Measurements from ENCODE around the gene FAM229A.
A peak's percentile ranks its signal among the peaks of the same experiment; 100 is the strongest.

Gene FAM229A

GRCh38 chr1:32353886-32354570, 8.3 kb downstream of the FAM229A start:
- Histone ChIP-seq H3K4me1 (ENCODE audit: insufficient read depth, low read length) (peaks cover 3% of the 10 kb centered on the region; the same call in 1 of the 2 replicates), H3K4me3 (ENCODE audit: low read length) (no peak overlapping the region), H3K27me3 (ENCODE audit: insufficient read depth, low read length) (peaks cover 32% of the 10 kb centered on the region), H3K9ac (ENCODE audit: low read depth, low read length) (no peak overlapping the region), H3K9me3 (ENCODE audit: insufficient read depth, low read depth, low read length) (peaks cover 8% of the 10 kb centered on the region), H3K27ac (ENCODE audit: low read length) (no peak overlapping the region), H3K36me3 (ENCODE audit: insufficient read depth, low read depth, low read length) (no peaks in the 10 kb centered on the region)

- no peak overlapping the region for H3K27ac ChIP-seq (ENCODE audit: low read length)
These were observed 8.9 kb downstream of the FAM229A start for GRCh38 chr1:32353431-32353830.

DNA sequence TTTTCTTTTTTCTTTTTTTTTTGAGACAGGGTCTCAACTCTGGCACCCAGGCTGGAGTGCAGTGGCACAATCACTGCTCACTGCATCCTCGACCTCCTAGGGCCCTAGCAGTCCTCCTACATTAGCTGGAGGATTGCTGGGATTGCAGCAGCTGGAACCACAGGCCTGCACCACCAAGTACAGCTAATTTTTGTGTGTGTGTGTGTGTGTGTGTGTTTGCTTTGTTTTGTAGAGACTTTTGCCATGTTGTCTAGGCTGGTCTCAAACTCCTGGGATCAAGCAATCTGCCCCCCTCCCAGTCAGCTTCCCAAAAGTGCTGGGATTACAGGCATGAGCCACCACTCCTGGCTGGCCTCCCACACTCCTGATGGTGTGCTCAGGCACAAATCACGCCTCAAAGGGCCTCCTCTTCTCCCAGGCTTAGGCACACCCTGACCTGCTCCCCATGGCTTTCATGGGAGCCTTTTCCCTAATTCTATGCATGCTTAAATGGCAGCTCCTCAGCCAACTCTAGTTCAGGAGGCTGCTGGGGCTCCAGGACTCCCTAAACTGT, 9.4 kb downstream of the FAM229A start:
- Histone ChIP-seq H3K36me3 (ENCODE audit: insufficient read depth, low read depth, low read length) (no peaks in the 10 kb centered on the region), H3K27me3 (ENCODE audit: insufficient read depth, low read length) (peaks cover 26% of the 10 kb centered on the region), H3K4me3 (ENCODE audit: low read length) (peak overlapping the region; percentile 69; the same call in 1 of the 2 replicates), H3K27ac (ENCODE audit: low read length) (no peak overlapping the region), H3K9me3 (ENCODE audit: insufficient read depth, low read depth, low read length) (peaks cover 8% of the 10 kb centered on the region), H3K9ac (ENCODE audit: low read depth, low read length) (no peak overlapping the region), H3K4me1 (ENCODE audit: insufficient read depth, low read length) (peaks cover 3% of the 10 kb centered on the region; the same call in 1 of the 2 replicates)

More at GRCh38 chr1:32353431-32353830, 8.9 kb downstream of the FAM229A start:
- Histone ChIP-seq H3K9ac (ENCODE audit: low read depth, low read length) (no peak overlapping the region), H3K4me3 (ENCODE audit: low read length) (no peak overlapping the region), H3K9me3 (ENCODE audit: insufficient read depth, low read depth, low read length) (peaks cover 8% of the 10 kb centered on the region), H3K27me3 (ENCODE audit: insufficient read depth, low read length) (peaks cover 31% of the 10 kb centered on the region), H3K4me1 (ENCODE audit: insufficient read depth, low read length) (peaks cover 3% of the 10 kb centered on the region; the same call in 1 of the 2 replicates), H3K36me3 (ENCODE audit: insufficient read depth, low read depth, low read length) (no peaks in the 10 kb centered on the region)

DNA sequence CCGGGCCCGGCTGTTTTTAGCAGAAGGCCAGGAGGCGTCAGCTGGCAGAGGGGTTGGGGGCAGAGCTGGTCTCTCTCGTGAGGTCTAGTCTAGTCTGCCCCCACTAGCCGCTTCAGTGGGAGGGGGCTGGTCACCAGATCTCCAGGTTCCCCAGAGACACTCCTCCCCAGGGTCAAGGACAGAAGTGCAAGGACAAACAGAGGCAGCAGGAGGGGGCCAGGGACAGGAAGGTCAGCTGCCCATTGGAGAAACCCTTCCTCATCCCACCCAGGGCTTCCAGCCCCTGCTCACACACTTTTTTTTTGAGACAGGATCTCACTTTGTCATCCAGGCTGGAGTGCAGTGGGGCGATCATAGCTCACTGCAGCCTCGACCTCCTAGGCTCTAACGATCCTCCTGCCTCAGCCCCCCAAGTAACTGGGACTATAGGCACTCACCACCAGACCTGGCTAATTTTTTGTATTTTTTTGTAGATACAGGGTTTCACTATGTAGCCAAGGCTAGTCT, 10.0 kb downstream of the FAM229A start:
- H3K27me3 ChIP-seq (ENCODE audit: insufficient read depth, low read length) = peaks cover 26% of the 10 kb centered on the region
- no peaks in the 10 kb centered on the region for H3K36me3 ChIP-seq (ENCODE audit: insufficient read depth, low read depth, low read length)
- peak overlapping the region; percentile 69 for H3K4me3 ChIP-seq (ENCODE audit: low read length)
- peak overlapping the region; percentile 81; the same call in 1 of the 2 replicates for H3K9ac ChIP-seq (ENCODE audit: low read depth, low read length)
- peaks cover 8% of the 10 kb centered on the region for H3K9me3 ChIP-seq (ENCODE audit: insufficient read depth, low read depth, low read length)
- H3K27ac ChIP-seq (ENCODE audit: low read length) = no peak overlapping the region
- H3K4me1 ChIP-seq (ENCODE audit: insufficient read depth, low read length) = peaks cover 3% of the 10 kb centered on the region; the same call in 1 of the 2 replicates

DNA sequence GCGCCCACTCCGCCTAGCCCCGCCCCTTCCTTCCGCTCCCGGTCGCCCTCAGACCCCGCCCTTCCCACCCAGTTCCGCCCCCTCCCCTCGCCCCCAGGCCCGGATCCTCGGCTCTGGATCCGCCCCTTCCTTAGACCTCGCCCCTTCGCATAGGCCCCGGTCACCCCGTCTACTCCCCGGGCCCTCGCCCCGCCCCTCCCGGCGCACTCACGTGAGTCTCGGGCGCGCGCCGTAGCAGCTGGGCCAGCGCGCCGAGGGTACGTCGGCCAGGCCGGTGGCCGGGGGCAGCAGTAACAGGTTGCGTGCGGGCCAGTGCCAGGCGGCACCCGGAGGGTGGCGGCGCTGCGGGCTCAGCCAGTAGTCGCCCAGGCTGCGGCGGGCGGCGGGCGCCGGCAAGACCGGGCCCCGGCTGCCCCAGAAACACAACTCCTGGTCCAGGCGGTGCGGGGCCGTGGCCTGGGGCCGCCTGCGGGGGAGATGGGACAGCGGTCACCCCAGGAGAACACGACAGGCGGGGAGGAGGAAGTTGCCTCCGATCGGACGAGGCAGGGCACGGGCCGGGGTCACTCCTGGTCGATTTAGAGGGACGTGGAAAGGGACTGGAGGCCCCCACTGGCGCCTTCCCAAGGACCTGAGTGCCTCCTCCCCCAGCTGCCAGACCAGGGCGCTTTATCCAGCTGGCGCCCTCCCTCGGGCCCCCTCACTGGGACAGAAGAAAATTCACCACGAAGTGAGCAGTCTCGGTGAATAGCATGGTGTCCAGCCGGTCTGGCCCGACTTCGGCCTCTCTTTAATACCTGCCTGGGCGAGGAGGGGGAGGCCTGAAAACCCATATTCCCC, 10.7 kb downstream of the FAM229A start:
- Histone ChIP-seq H3K9me3 (ENCODE audit: insufficient read depth, low read depth, low read length) (peaks cover 8% of the 10 kb centered on the region), H3K4me1 (ENCODE audit: insufficient read depth, low read length) (peaks cover 3% of the 10 kb centered on the region; the same call in 1 of the 2 replicates), H3K27me3 (ENCODE audit: insufficient read depth, low read length) (peaks cover 28% of the 10 kb centered on the region), H3K4me3 (ENCODE audit: low read length) (peak overlapping the region; percentile 72), H3K27ac (ENCODE audit: low read length) (no peak overlapping the region), H3K36me3 (ENCODE audit: insufficient read depth, low read depth, low read length) (no peaks in the 10 kb centered on the region), H3K9ac (ENCODE audit: low read depth, low read length) (peak overlapping the region; percentile 81; the same call in 1 of the 2 replicates)

- peaks cover 8% of the 10 kb centered on the region for H3K9me3 ChIP-seq (ENCODE audit: insufficient read depth, low read depth, low read length)
- peak overlapping the region; percentile 63; the same call in 1 of the 2 replicates for H3K9ac ChIP-seq (ENCODE audit: low read depth, low read length)
- peak overlapping the region; percentile 72 for H3K4me3 ChIP-seq (ENCODE audit: low read length)
- no peaks in the 10 kb centered on the region for H3K36me3 ChIP-seq (ENCODE audit: insufficient read depth, low read depth, low read length)
- H3K27me3 ChIP-seq (ENCODE audit: insufficient read depth, low read length) = peaks cover 34% of the 10 kb centered on the region
- H3K4me1 ChIP-seq (ENCODE audit: insufficient read depth, low read length) = peaks cover 3% of the 10 kb centered on the region; the same call in 1 of the 2 replicates
- H3K27ac ChIP-seq (ENCODE audit: low read length) = no peak overlapping the region
These were observed 11.4 kb downstream of the FAM229A start for GRCh38 chr1:32350785-32351398.

DNA sequence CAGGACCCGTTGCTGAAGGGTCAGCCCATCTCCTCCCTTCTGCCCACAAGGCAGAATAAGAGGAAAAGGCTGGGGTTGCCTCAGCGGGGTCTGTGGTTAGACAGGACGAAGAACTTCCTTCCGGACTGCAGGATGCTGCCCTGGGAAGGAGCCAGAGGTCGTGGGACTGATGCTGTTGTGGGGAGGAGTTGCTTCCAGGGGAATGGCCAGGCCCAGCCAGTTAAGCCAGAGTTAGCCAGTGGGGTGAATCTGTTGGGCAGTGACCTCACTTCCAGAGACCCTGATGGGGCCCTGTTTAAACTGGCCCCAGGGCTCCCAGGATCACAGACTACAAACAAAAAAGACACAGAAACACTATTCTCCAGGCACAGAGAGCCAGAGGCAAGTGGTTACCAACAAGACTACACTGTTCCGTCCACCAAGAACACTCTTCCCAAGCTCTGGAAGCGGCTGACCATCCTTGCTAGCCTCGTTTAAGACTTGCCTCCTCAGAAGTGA, 13.0 kb downstream of the FAM229A start:
- Histone ChIP-seq H3K9me3 (ENCODE audit: insufficient read depth, low read depth, low read length) (peaks cover 8% of the 10 kb centered on the region), H3K36me3 (ENCODE audit: insufficient read depth, low read depth, low read length) (no peaks in the 10 kb centered on the region), H3K4me1 (ENCODE audit: insufficient read depth, low read length) (peaks cover 3% of the 10 kb centered on the region; the same call in 1 of the 2 replicates), H3K27ac (ENCODE audit: low read length) (no peak overlapping the region), H3K4me3 (ENCODE audit: low read length) (no peak overlapping the region), H3K27me3 (ENCODE audit: insufficient read depth, low read length) (peaks cover 34% of the 10 kb centered on the region), H3K9ac (ENCODE audit: low read depth, low read length) (no peak overlapping the region)

DNA sequence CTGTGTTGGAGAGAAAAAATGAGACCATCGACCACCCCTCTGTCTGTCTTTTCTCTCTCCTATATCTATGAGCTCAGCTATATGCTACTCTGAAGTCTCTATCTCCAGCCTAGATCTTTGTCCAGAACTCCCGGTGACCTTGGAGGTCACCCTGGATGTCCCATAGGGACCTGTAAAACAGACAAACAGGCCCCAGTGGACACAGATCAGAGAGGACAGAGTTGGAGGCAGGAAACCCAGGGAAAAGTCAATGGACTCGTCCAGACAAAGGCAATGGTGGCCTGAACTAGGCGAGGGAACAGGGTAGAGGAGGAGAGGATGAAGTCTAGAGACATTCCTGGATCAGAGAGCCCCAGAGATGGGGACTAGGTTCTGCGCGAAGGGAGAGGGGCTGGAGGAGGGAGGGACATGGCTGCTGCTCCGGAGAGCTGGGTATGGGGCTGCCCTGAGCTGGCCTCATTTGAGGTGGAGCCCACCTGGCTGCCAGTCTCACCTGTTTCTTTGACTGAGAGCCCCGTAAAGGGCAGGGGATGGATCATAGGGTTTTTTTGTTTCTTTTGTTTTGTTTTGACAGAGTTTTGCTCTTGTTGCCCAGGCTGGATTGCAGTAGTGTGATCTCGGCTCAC, 15.6 kb downstream of the FAM229A start:
- Histone ChIP-seq H3K9ac (ENCODE audit: low read depth, low read length) (no peak overlapping the region), H3K27me3 (ENCODE audit: insufficient read depth, low read length) (peaks cover 28% of the 10 kb centered on the region), H3K27ac (ENCODE audit: low read length) (no peak overlapping the region), H3K4me3 (ENCODE audit: low read length) (no peak overlapping the region), H3K4me1 (ENCODE audit: insufficient read depth, low read length) (no peaks in the 10 kb centered on the region), H3K36me3 (ENCODE audit: insufficient read depth, low read depth, low read length) (no peaks in the 10 kb centered on the region), H3K9me3 (ENCODE audit: insufficient read depth, low read depth, low read length) (peaks cover 8% of the 10 kb centered on the region)

DNA sequence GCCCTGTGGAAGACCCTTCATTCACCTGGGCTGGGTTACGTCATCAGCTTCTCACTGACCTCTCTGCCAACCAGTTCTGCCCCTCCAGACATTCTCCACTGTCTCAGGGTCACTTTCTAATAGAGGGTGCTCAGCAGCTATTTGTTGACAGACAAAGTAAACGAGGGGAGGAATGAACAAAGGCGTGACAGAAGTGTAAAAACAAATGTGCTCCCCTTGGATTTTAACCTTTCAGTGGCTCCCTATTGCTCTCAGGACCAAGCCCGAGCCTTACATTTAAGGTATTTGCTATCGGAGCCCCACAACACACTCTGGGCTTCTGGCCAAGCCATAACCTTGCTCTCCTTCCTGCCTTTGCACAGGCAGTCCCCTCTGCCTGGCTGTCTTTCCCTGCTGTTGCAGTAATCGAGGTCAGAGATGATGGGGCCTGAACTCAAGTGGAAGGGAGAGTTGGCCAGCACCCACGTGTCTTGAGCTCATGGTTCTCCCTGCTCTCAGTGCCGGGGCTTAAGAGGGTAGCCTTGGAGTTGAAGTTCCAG, 16.9 kb downstream of the FAM229A start:
- no peak overlapping the region for H3K9ac ChIP-seq (ENCODE audit: low read depth, low read length)
- no peak overlapping the region for H3K27ac ChIP-seq (ENCODE audit: low read length)
- H3K4me3 ChIP-seq (ENCODE audit: low read length) = no peak overlapping the region
- H3K9me3 ChIP-seq (ENCODE audit: insufficient read depth, low read depth, low read length) = peaks cover 3% of the 10 kb centered on the region
- peaks cover 22% of the 10 kb centered on the region for H3K27me3 ChIP-seq (ENCODE audit: insufficient read depth, low read length)
- no peaks in the 10 kb centered on the region for H3K36me3 ChIP-seq (ENCODE audit: insufficient read depth, low read depth, low read length)
- no peaks in the 10 kb centered on the region; the same call in 1 of the 2 replicates for H3K4me1 ChIP-seq (ENCODE audit: insufficient read depth, low read length)

DNA sequence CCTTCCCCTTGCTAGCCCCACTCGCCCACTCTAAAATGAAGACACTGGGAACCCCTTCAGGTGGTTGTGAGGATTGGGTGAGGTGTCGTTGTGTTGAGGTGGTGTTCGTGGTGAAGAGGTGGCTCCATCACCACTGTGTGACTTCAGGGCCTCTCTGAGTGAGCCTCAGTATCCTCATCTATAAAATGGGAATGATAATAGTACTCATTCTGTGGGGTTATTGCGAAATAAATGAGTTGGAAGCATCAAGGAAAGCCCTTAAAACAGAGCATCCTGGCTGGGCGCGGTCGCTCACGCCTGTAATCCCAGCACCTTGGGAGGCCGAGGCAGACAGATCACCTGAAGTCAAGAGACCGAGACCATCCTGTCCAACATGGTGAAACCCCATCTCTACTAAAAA, 19.6 kb downstream of the FAM229A start:
- Histone ChIP-seq H3K27me3 (ENCODE audit: insufficient read depth, low read length) (peaks cover 8% of the 10 kb centered on the region; the same call in 1 of the 2 replicates), H3K9me3 (ENCODE audit: insufficient read depth, low read depth, low read length) (no peaks in the 10 kb centered on the region), H3K36me3 (ENCODE audit: insufficient read depth, low read depth, low read length) (no peaks in the 10 kb centered on the region), H3K4me1 (ENCODE audit: insufficient read depth, low read length) (no peaks in the 10 kb centered on the region; the same call in 1 of the 2 replicates), H3K27ac (ENCODE audit: low read length) (no peak overlapping the region), H3K4me3 (ENCODE audit: low read length) (no peak overlapping the region), H3K9ac (ENCODE audit: low read depth, low read length) (no peak overlapping the region)

Measured in iPS-20b (cell line).